ENCODE data around the gene ABCA4.

Gene ABCA4

DNA sequence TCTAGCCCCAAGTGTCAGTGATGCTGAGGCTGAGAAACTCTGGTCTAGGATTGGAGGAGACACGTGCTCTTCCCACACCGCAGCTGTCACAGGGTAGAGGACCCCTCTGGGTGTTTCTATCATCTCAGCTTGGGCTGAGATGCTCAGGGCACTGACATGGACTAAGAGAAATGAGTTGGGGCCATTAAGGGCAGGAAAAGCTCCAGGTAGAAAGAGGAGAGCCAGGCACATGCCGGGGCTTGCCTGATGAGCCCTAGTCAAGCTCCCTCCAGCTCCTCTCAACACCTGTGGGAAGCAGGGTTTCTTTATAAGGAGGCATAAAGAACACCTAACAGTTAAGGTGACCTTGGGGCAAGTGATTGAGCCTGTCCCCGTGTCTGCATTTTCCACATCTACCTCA, 17.3 kb downstream of the ABCA4 start:
- Histone ChIP-seq H3K4me1 (ENCODE audit: control insufficient read depth in 1 of 2, insufficient read depth in 1 of 2, low read depth in 1 of 2, low read length in 1 of 2) (no peaks in the 10 kb centered on the region), H3K27ac (no peak overlapping the region), H3K9me3 (no peaks in the 10 kb centered on the region), H3K27me3 (peaks cover 99% of the 10 kb centered on the region), H3K36me3 (no peaks in the 10 kb centered on the region), H3K4me3 (ENCODE audit: low read depth in 1 of 2, low read length in 1 of 2) (no peak overlapping the region)
- TF ChIP-seq, protein P1, sequence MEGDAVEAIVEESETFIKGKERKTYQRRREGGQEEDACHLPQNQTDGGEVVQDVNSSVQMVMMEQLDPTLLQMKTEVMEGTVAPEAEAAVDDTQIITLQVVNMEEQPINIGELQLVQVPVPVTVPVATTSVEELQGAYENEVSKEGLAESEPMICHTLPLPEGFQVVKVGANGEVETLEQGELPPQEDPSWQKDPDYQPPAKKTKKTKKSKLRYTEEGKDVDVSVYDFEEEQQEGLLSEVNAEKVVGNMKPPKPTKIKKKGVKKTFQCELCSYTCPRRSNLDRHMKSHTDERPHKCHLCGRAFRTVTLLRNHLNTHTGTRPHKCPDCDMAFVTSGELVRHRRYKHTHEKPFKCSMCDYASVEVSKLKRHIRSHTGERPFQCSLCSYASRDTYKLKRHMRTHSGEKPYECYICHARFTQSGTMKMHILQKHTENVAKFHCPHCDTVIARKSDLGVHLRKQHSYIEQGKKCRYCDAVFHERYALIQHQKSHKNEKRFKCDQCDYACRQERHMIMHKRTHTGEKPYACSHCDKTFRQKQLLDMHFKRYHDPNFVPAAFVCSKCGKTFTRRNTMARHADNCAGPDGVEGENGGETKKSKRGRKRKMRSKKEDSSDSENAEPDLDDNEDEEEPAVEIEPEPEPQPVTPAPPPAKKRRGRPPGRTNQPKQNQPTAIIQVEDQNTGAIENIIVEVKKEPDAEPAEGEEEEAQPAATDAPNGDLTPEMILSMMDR (IDR thresholded peaks at IDR 0.05), result no peak

- H3K27me3 ChIP-seq, result peaks cover 89% of the 10 kb centered on the region
- no peaks in the 10 kb centered on the region for H3K4me1 ChIP-seq (ENCODE audit: control insufficient read depth in 1 of 2, insufficient read depth in 1 of 2, low read depth in 1 of 2, low read length in 1 of 2)
- TF ChIP-seq, protein P1 (IDR thresholded peaks at IDR 0.05), result no peak
These were observed 19.1 kb downstream of the ABCA4 start for GRCh38 chr1:94101613-94102525.

GRCh38 chr1:94100785-94101612, 19.9 kb downstream of the ABCA4 start:
- TF ChIP-seq, protein P1 (IDR thresholded peaks at IDR 0.05), result no peak
- Histone ChIP-seq H3K9me3 (no peaks in the 10 kb centered on the region), H3K27me3 (peaks cover 89% of the 10 kb centered on the region), H3K4me3 (ENCODE audit: low read depth in 1 of 2, low read length in 1 of 2) (no peak overlapping the region), H3K36me3 (no peaks in the 10 kb centered on the region), H3K4me1 (ENCODE audit: control insufficient read depth in 1 of 2, insufficient read depth in 1 of 2, low read depth in 1 of 2, low read length in 1 of 2) (no peaks in the 10 kb centered on the region), H3K27ac (no peak overlapping the region)

More at GRCh38 chr1:94101613-94102525, 19.1 kb downstream of the ABCA4 start:
- Histone ChIP-seq H3K27ac (no peak overlapping the region), H3K4me3 (ENCODE audit: low read depth in 1 of 2, low read length in 1 of 2) (no peak overlapping the region), H3K9me3 (no peaks in the 10 kb centered on the region), H3K36me3 (no peaks in the 10 kb centered on the region)

- Histone ChIP-seq H3K27ac (no peak overlapping the region), H3K27me3 (peaks cover 89% of the 10 kb centered on the region), H3K9me3 (no peaks in the 10 kb centered on the region), H3K4me1 (ENCODE audit: control insufficient read depth in 1 of 2, insufficient read depth in 1 of 2, low read depth in 1 of 2, low read length in 1 of 2) (no peaks in the 10 kb centered on the region), H3K4me3 (ENCODE audit: low read depth in 1 of 2, low read length in 1 of 2) (no peak overlapping the region), H3K36me3 (no peaks in the 10 kb centered on the region)
- TF ChIP-seq, protein P1 (IDR thresholded peaks at IDR 0.05), result no peak
These were observed 20.7 kb downstream of the ABCA4 start for GRCh38 chr1:94100129-94100784.

DNA sequence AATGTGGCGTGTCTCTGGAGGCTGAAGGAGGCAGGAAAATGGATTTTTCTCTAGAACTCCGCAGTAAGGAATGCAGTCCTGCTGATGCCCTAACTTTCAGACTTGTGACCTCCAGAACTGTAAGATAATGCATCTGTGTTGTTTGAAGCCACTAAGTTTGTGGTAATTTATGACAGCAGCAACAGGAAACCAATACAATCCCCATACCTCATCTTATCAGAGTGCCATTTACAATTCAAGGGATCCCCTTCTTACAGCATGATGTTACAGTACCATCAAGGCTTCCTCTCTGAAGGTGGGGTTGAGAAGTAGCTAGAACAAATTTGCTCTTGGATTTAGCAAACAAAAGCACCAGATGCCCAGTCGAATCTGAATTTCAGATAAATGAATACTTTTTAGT, 21.6 kb downstream of the ABCA4 start:
- H3K27me3 ChIP-seq, result peaks cover 89% of the 10 kb centered on the region
- no peaks in the 10 kb centered on the region for H3K4me1 ChIP-seq (ENCODE audit: control insufficient read depth in 1 of 2, insufficient read depth in 1 of 2, low read depth in 1 of 2, low read length in 1 of 2)
- TF ChIP-seq, protein P1 (IDR thresholded peaks at IDR 0.05), result no peak

More for the DNA sequence above, 21.6 kb downstream of the ABCA4 start:
- H3K27ac ChIP-seq, result no peak overlapping the region
- no peaks in the 10 kb centered on the region for H3K9me3 ChIP-seq
- H3K4me3 ChIP-seq (ENCODE audit: low read depth in 1 of 2, low read length in 1 of 2), result no peak overlapping the region
- no peaks in the 10 kb centered on the region for H3K36me3 ChIP-seq

All from neutrophil (primary cell).